Peyer's patch (tissue), 4 donors: Measurements from ENCODE around the gene FGGY.

Experiments
- POLR2A ChIP-seq, 2 donors: fragments of 450-650 bp; IDR thresholded peaks; one replicate each; pipeline ENCODE4 v1.5.1; 2017; ENCODE audit warnings: antibody characterized with exemption in 2 of 2, mild to moderate bottlenecking in 2 of 2, moderate library complexity in 2 of 2
- TF ChIP-seq, protein P1 (sequence below), 6 experiments: fragments of 450-650 bp in 4 of 6; fragments of 200-600 bp in 2 of 6; sonication (generic) in 1 of 6; IDR thresholded peaks; one replicate each; pipeline ENCODE4 v1.5.1; 2017 to 2019; ENCODE audit warnings: antibody characterized with exemption in 6 of 6, mild to moderate bottlenecking in 3 of 6, moderate library complexity in 1 of 6

DNA sequence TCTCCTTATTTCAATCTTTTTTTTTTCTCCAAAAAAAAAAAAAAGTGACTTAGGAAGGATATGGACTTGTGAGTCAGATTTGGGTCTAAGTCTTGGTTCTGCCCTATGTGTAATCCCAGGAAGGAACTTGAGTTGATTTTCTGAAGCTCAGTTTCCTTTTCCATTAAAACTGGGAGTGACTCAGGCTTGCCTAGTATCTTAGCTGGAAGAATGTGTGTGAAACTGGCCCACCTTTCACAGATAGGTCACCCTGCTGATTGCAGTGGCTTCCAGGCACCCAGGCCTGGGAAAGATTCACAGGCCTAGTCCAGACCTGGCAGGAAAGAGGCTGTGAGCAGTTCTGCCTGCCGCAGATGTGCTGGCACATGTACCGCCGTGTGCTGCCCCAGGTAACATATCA, 299.5 kb downstream of the FGGY start:
- TF ChIP-seq, protein P1, sequence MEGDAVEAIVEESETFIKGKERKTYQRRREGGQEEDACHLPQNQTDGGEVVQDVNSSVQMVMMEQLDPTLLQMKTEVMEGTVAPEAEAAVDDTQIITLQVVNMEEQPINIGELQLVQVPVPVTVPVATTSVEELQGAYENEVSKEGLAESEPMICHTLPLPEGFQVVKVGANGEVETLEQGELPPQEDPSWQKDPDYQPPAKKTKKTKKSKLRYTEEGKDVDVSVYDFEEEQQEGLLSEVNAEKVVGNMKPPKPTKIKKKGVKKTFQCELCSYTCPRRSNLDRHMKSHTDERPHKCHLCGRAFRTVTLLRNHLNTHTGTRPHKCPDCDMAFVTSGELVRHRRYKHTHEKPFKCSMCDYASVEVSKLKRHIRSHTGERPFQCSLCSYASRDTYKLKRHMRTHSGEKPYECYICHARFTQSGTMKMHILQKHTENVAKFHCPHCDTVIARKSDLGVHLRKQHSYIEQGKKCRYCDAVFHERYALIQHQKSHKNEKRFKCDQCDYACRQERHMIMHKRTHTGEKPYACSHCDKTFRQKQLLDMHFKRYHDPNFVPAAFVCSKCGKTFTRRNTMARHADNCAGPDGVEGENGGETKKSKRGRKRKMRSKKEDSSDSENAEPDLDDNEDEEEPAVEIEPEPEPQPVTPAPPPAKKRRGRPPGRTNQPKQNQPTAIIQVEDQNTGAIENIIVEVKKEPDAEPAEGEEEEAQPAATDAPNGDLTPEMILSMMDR (IDR thresholded peaks at IDR 0.05), result no peak
- TF ChIP-seq POLR2A (IDR thresholded peaks at IDR 0.05), result no peak
